Esophagus squamous epithelium (tissue), 4 donors: ENCODE data around the gene APAF1.

Experiments
- CTCF ChIP-seq, 6 experiments: fragments of 450-650 bp in 4 of 6; fragments of 200-600 bp in 2 of 6; sonication (generic) in 2 of 6; IDR thresholded peaks; one replicate each; pipeline ENCODE4 v1.5.1; 2016 to 2019; ENCODE audit warnings: antibody characterized with exemption in 6 of 6, mild to moderate bottlenecking in 4 of 6, moderate library complexity in 4 of 6
- POLR2A ChIP-seq, 4 donors: fragments of 450-650 bp; IDR thresholded peaks; one replicate each; pipeline ENCODE4 v1.6.1; 2017; ENCODE audit warnings: antibody characterized with exemption in 4 of 4, mild to moderate bottlenecking in 4 of 4, moderate library complexity in 3 of 4

- TF ChIP-seq CTCF (IDR thresholded peaks at IDR 0.05) (no peak), POLR2A (IDR thresholded peaks at IDR 0.05) (no peak)
These were observed 34.5 kb downstream of the APAF1 start for GRCh38 chr12:98679611-98680005.
